Stomach (tissue), 4 donors: Measurements from ENCODE around the gene ZNF609.

Source experiments
- CTCF ChIP-seq, 7 experiments: fragments of 450-650 bp in 4 of 7; fragments of 200-600 bp in 3 of 7; sonication (generic) in 3 of 7; IDR thresholded peaks; one replicate each; pipeline ENCODE4 v1.5.1; 2016 to 2019; ENCODE audit warnings: antibody characterized with exemption in 7 of 7, control low read depth in 2 of 7, mild to moderate bottlenecking in 1 of 7
- EP300 ChIP-seq: sonication (generic); formaldehyde crosslinking; IDR thresholded peaks from one replicate; pipeline ENCODE4 v1.6.1; 2017; ENCODE audit warnings: antibody characterized with exemption
- POLR2AphosphoS5 ChIP-seq, 3 donors: sonication (generic); formaldehyde crosslinking; IDR thresholded peaks; one replicate each; pipeline ENCODE4 v1.6.1; 2016; ENCODE audit warnings: antibody characterized with exemption in 3 of 3

- TF ChIP-seq CTCF (IDR thresholded peaks at IDR 0.05), result no peak
- TF ChIP-seq EP300, result no peak
- no peak for TF ChIP-seq POLR2AphosphoS5 (IDR thresholded peaks at IDR 0.05)
These were observed 61.9 kb downstream of the ZNF609 start for GRCh38 chr15:64522226-64522823.
